H9 (cell line): ENCODE measurements around the gene GPR171. TPM values are rescaled to one million over a fixed set of nuclear protein-coding genes. Genes with fewer than 3 reads are reported as not detected.

Source experiments
- DNase-seq: peaks from one replicate; pipeline ENCODE4 v3.0.0-alpha.2; 2017
- H2AFZ ChIP-seq: one replicate; pipeline ENCODE4 v1.6.1; 2013; ENCODE audit warnings: mild to moderate bottlenecking, low read length, control low read depth, moderate library complexity
- H2AK5ac ChIP-seq: 2 replicates; pipeline ENCODE4 v1.6.1; 2013; ENCODE audit warnings: low read length, control low read depth, mixed read lengths; ENCODE audit not compliant: insufficient read length
- H2BK120ac ChIP-seq: one replicate; pipeline ENCODE4 v1.6.1; 2013; ENCODE audit warnings: low read depth, mild to moderate bottlenecking, low read length, control low read depth, inconsistent platforms; ENCODE audit not compliant: poor library complexity, severe bottlenecking
- H2BK12ac ChIP-seq: 2 replicates; pipeline ENCODE4 v1.6.1; 2013; ENCODE audit warnings: low read length, control low read depth, mixed read lengths, low read depth; ENCODE audit not compliant: insufficient read length
- H2BK15ac ChIP-seq: 2 replicates; pipeline ENCODE4 v1.6.1; 2013; ENCODE audit warnings: low read depth, low read length, control low read depth
- H2BK20ac ChIP-seq: one replicate; pipeline ENCODE4 v1.6.1; 2013; ENCODE audit warnings: low read depth, mild to moderate bottlenecking, low read length, control low read depth, inconsistent platforms; ENCODE audit not compliant: poor library complexity, severe bottlenecking
- H2BK5ac ChIP-seq: 2 replicates; pipeline ENCODE4 v1.6.1; 2013; ENCODE audit warnings: low read length, control low read depth, mixed read lengths; ENCODE audit not compliant: insufficient read length
- H3K14ac ChIP-seq: 2 replicates; pipeline ENCODE4 v1.6.1; 2013; ENCODE audit warnings: low read length, control low read depth; ENCODE audit not compliant: insufficient read depth
- H3K18ac ChIP-seq: 2 replicates; pipeline ENCODE4 v1.6.1; 2013; ENCODE audit warnings: low read depth, mild to moderate bottlenecking, mixed read lengths, low read length, control low read depth; ENCODE audit not compliant: insufficient read length
- H3K23ac ChIP-seq: 2 replicates; pipeline ENCODE4 v1.6.1; 2013; ENCODE audit warnings: low read length, control low read depth, mixed read lengths, low read depth; ENCODE audit not compliant: insufficient read length
- H3K23me2 ChIP-seq: 2 replicates; pipeline ENCODE4 v1.6.1; 2013; ENCODE audit warnings: low read depth, mild to moderate bottlenecking, mixed read lengths, low read length, control low read depth; ENCODE audit not compliant: insufficient read length, poor library complexity, severe bottlenecking
- H3K27ac ChIP-seq: 2 replicates; pipeline ENCODE4 v1.5.1; 2013; ENCODE audit warnings: low read length, control low read depth, mixed read lengths, low read depth; ENCODE audit not compliant: insufficient read length
- H3K27me3 ChIP-seq: 2 replicates; pipeline ENCODE4 v1.6.1; 2013; ENCODE audit warnings: low read length, control low read depth, inconsistent platforms; ENCODE audit not compliant: insufficient read depth
- H3K4ac ChIP-seq: 2 replicates; pipeline ENCODE4 v1.6.1; 2013; ENCODE audit warnings: low read depth, mild to moderate bottlenecking, control low read depth, inconsistent platforms, low read length, moderate library complexity
- H3K4me1 ChIP-seq: 2 replicates; pipeline ENCODE4 v1.6.1; 2013; ENCODE audit warnings: low read length, control low read depth, inconsistent platforms; ENCODE audit not compliant: insufficient read depth
- H3K4me2 ChIP-seq: 2 replicates; pipeline ENCODE4 v1.6.1; 2013; ENCODE audit warnings: low read length, control low read depth, mixed read lengths; ENCODE audit not compliant: insufficient read length, insufficient read depth
- H3K56ac ChIP-seq: 2 replicates; pipeline ENCODE4 v1.6.1; 2013; ENCODE audit warnings: low read depth, mild to moderate bottlenecking, mixed read lengths, low read length, control low read depth; ENCODE audit not compliant: insufficient read length
- H3K79me1 ChIP-seq: 2 replicates; pipeline ENCODE4 v1.6.1; 2013; ENCODE audit warnings: low read depth, mild to moderate bottlenecking, moderate library complexity, low read length, control low read depth, inconsistent platforms; ENCODE audit not compliant: insufficient read depth, poor library complexity, severe bottlenecking
- H3K79me2 ChIP-seq: 2 replicates; pipeline ENCODE4 v1.6.1; 2013; ENCODE audit warnings: low read length, control low read depth, inconsistent platforms; ENCODE audit not compliant: insufficient read depth
- H3K9ac ChIP-seq: 2 replicates; pipeline ENCODE4 v1.6.1; 2013; ENCODE audit warnings: low read length, control low read depth, mixed read lengths; ENCODE audit not compliant: insufficient read length; ENCODE audit errors: extremely low read depth
- H3K9me3 ChIP-seq: one replicate; pipeline ENCODE4 v1.6.1; 2013; ENCODE audit warnings: low read depth, low read length, inconsistent platforms; ENCODE audit not compliant: control insufficient read depth
- H3T11ph ChIP-seq: one replicate; pipeline ENCODE4 v1.6.1; 2013; ENCODE audit warnings: mild to moderate bottlenecking, low read length, control low read depth, inconsistent platforms
- H4K20me1 ChIP-seq: one replicate; pipeline ENCODE4 v1.6.1; 2013; ENCODE audit not compliant: control insufficient read depth, insufficient read length, insufficient read depth
- H4K5ac ChIP-seq: 2 replicates; pipeline ENCODE4 v1.6.1; 2013; ENCODE audit warnings: low read depth, mild to moderate bottlenecking, mixed read lengths, low read length, control low read depth; ENCODE audit not compliant: insufficient read length
- H4K8ac ChIP-seq: replicated peaks from 2 replicates; pipeline ENCODE4 v1.6.1; 2013; ENCODE audit warnings: low read length, control low read depth, mixed read lengths, low read depth; ENCODE audit not compliant: insufficient read length
- H4K91ac ChIP-seq: 2 replicates; pipeline ENCODE4 v1.6.1; 2013; ENCODE audit warnings: low read depth, mild to moderate bottlenecking, moderate library complexity, mixed read lengths, low read length, control low read depth; ENCODE audit not compliant: insufficient read length
- H3K27ac Mint-ChIP-seq, 3 experiments: 2 replicates in 2 of 3; 3 replicates in 1 of 3; pipeline ENCODE4 v1.8.0; 2020 to 2021; ENCODE audit warnings: mixed read lengths in 3 of 3, mild to moderate bottlenecking in 1 of 3, moderate library complexity in 1 of 3
- H3K27me3 Mint-ChIP-seq: 2 replicates; pipeline ENCODE4 v1.8.0; 2021; ENCODE audit warnings: low read depth, mild to moderate bottlenecking, moderate library complexity, mixed read lengths
- H3K36me3 Mint-ChIP-seq, 3 experiments: 2 replicates in 2 of 3; 3 replicates in 1 of 3; pipeline ENCODE4 v1.8.0; 2020 to 2021; ENCODE audit warnings: low read depth in 3 of 3, mixed read lengths in 3 of 3; ENCODE audit not compliant: insufficient read depth in 1 of 3
- H3K4me1 Mint-ChIP-seq, 2 experiments: 2 replicates each; pipeline ENCODE4 v1.8.0; 2020; ENCODE audit warnings: mixed read lengths in 2 of 2
- H3K4me3 Mint-ChIP-seq, 2 experiments: 2 replicates in 1 of 2; 3 replicates in 1 of 2; pipeline ENCODE4 v1.8.0; 2020 to 2021; ENCODE audit warnings: mild to moderate bottlenecking in 2 of 2, mixed read lengths in 2 of 2, moderate library complexity in 1 of 2
- H3K9me3 Mint-ChIP-seq, 2 experiments: 2 replicates in 1 of 2; 3 replicates in 1 of 2; pipeline ENCODE4 v1.8.0; 2020; ENCODE audit warnings: mild to moderate bottlenecking in 2 of 2, mixed read lengths in 2 of 2, moderate library complexity in 1 of 2
- CTCF ChIP-seq: fragments of 200-600 bp; sonication (generic); conservative IDR thresholded peaks from 3 replicates; pipeline ENCODE4 v1.8.0; 2021; ENCODE audit warnings: antibody characterized with exemption, mild to moderate bottlenecking
- WGBS: extraction: QIAGEN DNeasy Blood & Tissue Kit; methylation state at CpG from one replicate; pipeline ENCODE4 v1.1.7; 2013; ENCODE audit warnings: missing lambda C conversion rate, low lambda C conversion rate, mixed read lengths; ENCODE audit not compliant: insufficient read length; ENCODE audit errors: extremely low coverage; 5-methylcytosine and 5-hydroxymethylcytosine counted together
- total RNA-seq: library from RNA; stranded (reverse); gene quantifications from 2 replicates; pipeline ENCODE4 v1.2.1, GENCODE V29; 2021

Gene GPR171
- total RNA-seq, 1 experiment from 2014 or later = not detected

DNA sequence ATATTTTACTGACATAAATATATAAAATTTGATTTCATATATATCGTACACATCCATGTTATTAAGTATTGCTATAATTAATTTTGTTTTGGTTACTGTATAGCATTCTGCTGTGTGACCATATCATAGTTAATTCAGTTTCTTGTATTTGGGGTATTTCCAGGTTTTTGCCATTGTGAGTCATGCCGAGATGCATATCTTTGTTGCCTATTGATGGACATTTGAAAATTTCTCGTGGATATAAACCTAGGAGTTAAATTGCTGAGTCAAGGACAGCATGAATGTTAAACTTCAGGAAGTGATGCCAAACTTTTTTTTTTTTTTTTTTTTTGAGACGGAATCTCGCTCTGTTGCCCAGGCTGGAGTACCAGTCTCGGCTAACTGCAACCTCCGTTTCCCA, 33.7 kb upstream of the GPR171 start:
- H3K14ac ChIP-seq = no peak overlapping the region
- H2BK15ac ChIP-seq = no peak overlapping the region
- H3K18ac ChIP-seq = no peak overlapping the region
- Mint-ChIP-seq H3K27ac (no peak overlapping the region), H3K4me3 (no peak overlapping the region), H3K4me1 (peaks cover 15 to 24% of the 10 kb centered on the region in 2 experiments), H3K27me3 (no peaks in the 10 kb centered on the region), H3K36me3 (peaks cover 11 to 12% (median 11%) of the 10 kb centered on the region in 3 experiments), H3K9me3 (peaks cover 4 to 8% of the 10 kb centered on the region in 2 experiments; a peak in 4 of 5 replicates)
- H4K91ac ChIP-seq = no peak overlapping the region
- H3K27me3 ChIP-seq = no peaks in the 10 kb centered on the region
- no peak overlapping the region for H2AFZ ChIP-seq
- H3K23ac ChIP-seq = no peak overlapping the region
- H2BK120ac ChIP-seq = no peak overlapping the region
- no peak overlapping the region for H3K4me2 ChIP-seq
- no peak overlapping the region for H4K5ac ChIP-seq
- no peaks in the 10 kb centered on the region; the same call in 1 of the 2 replicates for H3K4me1 ChIP-seq
- no peak overlapping the region for H2BK5ac ChIP-seq
- H3K79me1 ChIP-seq = no peaks in the 10 kb centered on the region
- DNase-seq = no peak
- no peak overlapping the region for H3K4ac ChIP-seq
- no peaks in the 10 kb centered on the region for H4K20me1 ChIP-seq
- no peaks in the 10 kb centered on the region for H3K23me2 ChIP-seq
- no peak overlapping the region for H2BK20ac ChIP-seq
- no peak overlapping the region for H2AK5ac ChIP-seq
- no peak overlapping the region for H3K9ac ChIP-seq
- no peaks in the 10 kb centered on the region for H3K9me3 ChIP-seq
- no peaks in the 10 kb centered on the region for H3K79me2 ChIP-seq
- H3T11ph ChIP-seq = no peak overlapping the region
- WGBS = no CpG with 5 or more reads among the region's 7 CpGs
- H4K8ac ChIP-seq = no peak overlapping the region
- no peak overlapping the region for H3K27ac ChIP-seq
- TF ChIP-seq CTCF = no peak
- H3K56ac ChIP-seq = no peak overlapping the region
- H2BK12ac ChIP-seq = no peak overlapping the region
